Fibroblast of the aortic adventitia (primary cell): ENCODE results near the gene CTNNA3. TPM values are rescaled to one million over a fixed set of nuclear protein-coding genes. Genes with fewer than 3 reads are reported as not detected.

Experiments used
- DNase-seq: peaks from one replicate; pipeline ENCODE4 v3.0.0-alpha.2; 2010; ENCODE audit warnings: low read depth
- H3K4me3 ChIP-seq: 2 replicates; pipeline ENCODE4 v1.5.1; 2011; ENCODE audit warnings: low read depth, mild to moderate bottlenecking, control low read depth, low read length, moderate library complexity
- total RNA-seq: library from RNA; depleted of rRNA; stranded (reverse); fragments of >200 nt; gene quantifications from 2 replicates; pipeline ENCODE4 v1.2.3, GENCODE V29; 2012; ENCODE audit warnings: low replicate concordance
- TF ChIP-seq, protein P1 (sequence below): IDR thresholded peaks from 2 replicates; pipeline ENCODE4 v1.5.1; 2011; ENCODE audit warnings: mild to moderate bottlenecking, low read length, control low read depth, inconsistent platforms; ENCODE audit not compliant: insufficient read depth

The CTNNA3 gene
- total RNA-seq, 1 donor: not detected

- no peak for DNase-seq
- no peak overlapping the region for H3K4me3 ChIP-seq
- TF ChIP-seq, protein P1, sequence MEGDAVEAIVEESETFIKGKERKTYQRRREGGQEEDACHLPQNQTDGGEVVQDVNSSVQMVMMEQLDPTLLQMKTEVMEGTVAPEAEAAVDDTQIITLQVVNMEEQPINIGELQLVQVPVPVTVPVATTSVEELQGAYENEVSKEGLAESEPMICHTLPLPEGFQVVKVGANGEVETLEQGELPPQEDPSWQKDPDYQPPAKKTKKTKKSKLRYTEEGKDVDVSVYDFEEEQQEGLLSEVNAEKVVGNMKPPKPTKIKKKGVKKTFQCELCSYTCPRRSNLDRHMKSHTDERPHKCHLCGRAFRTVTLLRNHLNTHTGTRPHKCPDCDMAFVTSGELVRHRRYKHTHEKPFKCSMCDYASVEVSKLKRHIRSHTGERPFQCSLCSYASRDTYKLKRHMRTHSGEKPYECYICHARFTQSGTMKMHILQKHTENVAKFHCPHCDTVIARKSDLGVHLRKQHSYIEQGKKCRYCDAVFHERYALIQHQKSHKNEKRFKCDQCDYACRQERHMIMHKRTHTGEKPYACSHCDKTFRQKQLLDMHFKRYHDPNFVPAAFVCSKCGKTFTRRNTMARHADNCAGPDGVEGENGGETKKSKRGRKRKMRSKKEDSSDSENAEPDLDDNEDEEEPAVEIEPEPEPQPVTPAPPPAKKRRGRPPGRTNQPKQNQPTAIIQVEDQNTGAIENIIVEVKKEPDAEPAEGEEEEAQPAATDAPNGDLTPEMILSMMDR: no peak
Observed at GRCh38 chr10:66792441-66792840, 903.6 kb downstream of the CTNNA3 start.

DNA sequence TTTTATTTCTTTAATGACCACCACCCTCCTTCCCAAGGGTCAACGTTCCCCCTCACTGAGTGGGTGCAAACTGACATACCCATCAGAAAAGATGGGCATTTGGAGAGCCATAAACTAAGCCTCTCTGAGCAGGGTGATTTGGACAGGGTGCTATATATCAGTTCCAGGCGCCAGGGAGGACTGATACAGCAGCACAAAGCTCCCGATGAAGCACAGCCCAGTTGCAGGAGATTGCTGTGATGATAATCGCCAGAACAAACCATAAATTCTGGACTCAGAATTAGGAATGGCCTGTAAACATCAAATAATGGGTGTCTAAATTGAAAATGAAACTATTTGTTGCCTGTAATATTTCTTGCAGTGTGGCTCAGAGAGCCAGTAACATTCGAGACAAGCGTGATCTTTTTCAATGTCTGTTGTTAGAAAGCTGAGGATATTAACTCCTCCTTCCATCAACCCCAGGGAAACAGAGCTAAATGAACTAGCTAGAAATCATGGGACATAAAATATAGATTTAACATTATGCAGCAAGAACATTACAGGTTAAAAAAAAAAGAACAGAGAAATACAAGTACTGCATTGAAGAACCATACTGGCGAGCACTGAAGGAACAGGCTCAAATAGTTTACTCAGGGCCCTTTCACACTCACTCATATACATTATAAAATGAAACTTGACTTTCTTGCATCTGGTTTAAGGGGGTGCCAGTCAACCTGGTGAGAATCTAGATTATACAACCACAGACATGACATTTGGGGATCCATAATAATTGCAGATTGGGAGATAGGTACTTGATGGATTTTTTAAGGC, 907.6 kb downstream of the CTNNA3 start:
- peak overlapping the region; percentile 23 for H3K4me3 ChIP-seq
- TF ChIP-seq, protein P1: no peak
- DNase-seq: no peak

- no peak for DNase-seq
- TF ChIP-seq, protein P1: no peak
- H3K4me3 ChIP-seq: no peak overlapping the region
Observed at GRCh38 chr10:66786709-66787108, 909.3 kb downstream of the CTNNA3 start.

- no peak overlapping the region for H3K4me3 ChIP-seq
- TF ChIP-seq, protein P1: no peak
- no peak for DNase-seq
Observed at GRCh38 chr10:66784770-66785169, 911.2 kb downstream of the CTNNA3 start.

DNA sequence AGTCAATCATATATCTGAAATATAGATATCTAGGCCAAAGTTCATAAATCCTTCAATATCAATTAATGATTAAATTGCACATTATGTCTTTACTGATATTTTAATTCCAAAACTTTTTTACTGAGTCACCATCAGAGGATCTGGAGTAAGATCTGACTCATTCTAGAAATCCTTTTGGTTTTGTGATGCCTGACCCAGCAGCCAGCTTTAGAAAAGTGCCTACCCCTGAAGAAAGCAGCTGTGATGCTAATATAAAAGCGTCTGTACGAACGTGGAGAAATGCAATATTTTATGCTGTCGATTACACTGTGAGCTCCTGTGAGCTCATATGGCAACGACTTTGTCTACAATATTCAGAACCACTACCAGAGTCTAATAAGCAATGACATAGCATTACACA, 912.7 kb downstream of the CTNNA3 start:
- H3K4me3 ChIP-seq: no peak overlapping the region
- DNase-seq: peak; percentile 24
- TF ChIP-seq, protein P1: no peak

DNA sequence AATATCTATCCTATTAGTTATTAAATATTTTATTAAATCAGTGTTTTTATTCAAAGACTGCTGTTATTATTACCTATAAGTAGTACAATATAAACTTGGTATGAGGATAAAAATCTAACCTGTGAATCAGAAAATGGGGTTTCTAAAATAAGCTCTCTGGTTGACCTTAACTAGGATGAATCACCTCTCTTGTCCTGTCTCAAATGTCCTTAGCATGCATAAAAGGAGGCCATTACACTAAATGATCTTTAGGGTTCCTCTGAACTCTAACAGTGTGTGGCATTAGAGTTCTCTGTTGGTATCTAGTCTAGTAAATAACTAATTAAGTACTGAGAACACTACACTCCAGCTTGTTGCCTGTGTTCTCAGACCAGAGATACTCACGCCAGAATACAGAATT, 913.2 kb downstream of the CTNNA3 start:
- no peak overlapping the region for H3K4me3 ChIP-seq
- DNase-seq: no peak
- TF ChIP-seq, protein P1: no peak
